ENCODE results near the gene NES. TPM values are rescaled to one million over a fixed set of nuclear protein-coding genes. Genes with fewer than 3 reads are reported as not detected.

NES gene
- total and polyA plus RNA-seq, 7 donors: 12.3 to 581 (median 40.5) TPM

GRCh38 chr1:156654700-156655099 lies 22.5 kb downstream of the NES start:
- WGBS, 3 donors: 61 to 75% (median 64%) methylated on average over 1 of the region's 1 CpG
- intact Hi-C loops (cut with DNase I): no loop called here
- DNase-seq (no peak), ATAC-seq (no peak)
- Histone ChIP-seq H3K27me3 (ENCODE audit: insufficient read depth in 3 of 3, low read length in 2 of 3) (peaks cover 0 to 43% (median 10%) of the 10 kb centered on the region in 3 donors), H3K4me1 (peaks cover 18% of the 10 kb centered on the region), H3K36me3 (ENCODE audit: insufficient read depth in 1 of 2, low read depth in 1 of 2) (no peaks in the 10 kb centered on the region), H3K4me3 (no peak overlapping the region), H3K9me3 (no peaks in the 10 kb centered on the region), H3K27ac (no peak overlapping the region)
- no peak for TF ChIP-seq CTCF (IDR thresholded peaks at IDR 0.05)

GRCh38 chr1:156652992-156653355 lies 24.2 kb downstream of the NES start:
- H3K36me3 ChIP-seq (ENCODE audit: insufficient read depth in 1 of 2, low read depth in 1 of 2): no peaks in the 10 kb centered on the region
- H3K27me3 ChIP-seq (ENCODE audit: insufficient read depth in 3 of 3, low read length in 2 of 3): peaks cover 0 to 60% (median 10%) of the 10 kb centered on the region in 3 donors
- H3K4me3 ChIP-seq: no peak overlapping the region
- ATAC-seq (no peak), DNase-seq (no peak)
- WGBS, 3 donors: 76 to 85% (median 78%) methylated on average over 9 of the region's 9 CpGs
- TF ChIP-seq CTCF (IDR thresholded peaks at IDR 0.05): no peak
- H3K4me1 ChIP-seq: peaks cover 12% of the 10 kb centered on the region
- H3K27ac ChIP-seq: no peak overlapping the region
- intact Hi-C loops (cut with DNase I): no loop called here
- H3K9me3 ChIP-seq: no peaks in the 10 kb centered on the region

- WGBS, 3 donors: 42 to 48% (median 44%) methylated on average over 15 to 16 of the region's 16 CpGs
- no peak for TF ChIP-seq CTCF (IDR thresholded peaks at IDR 0.05)
- H3K27ac ChIP-seq: no peak overlapping the region
- intact Hi-C loops (cut with DNase I): no loop called here
- H3K36me3 ChIP-seq (ENCODE audit: insufficient read depth in 1 of 2, low read depth in 1 of 2): no peaks in the 10 kb centered on the region
- no peak for DNase-seq
- ATAC-seq: no peak
- no peaks in the 10 kb centered on the region for H3K9me3 ChIP-seq
- peaks cover 0 to 65% (median 10%) of the 10 kb centered on the region in 3 donors for H3K27me3 ChIP-seq (ENCODE audit: insufficient read depth in 3 of 3, low read length in 2 of 3)
- H3K4me1 ChIP-seq: peaks cover 9% of the 10 kb centered on the region
- H3K4me3 ChIP-seq: no peak overlapping the region
These were observed 24.8 kb downstream of the NES start for GRCh38 chr1:156652131-156652991.

- intact Hi-C loops (cut with DNase I): no loop called here
- ATAC-seq: no peak
- DNase-seq: no peak
- peaks cover 0 to 83% (median 15%) of the 10 kb centered on the region in 3 donors for H3K27me3 ChIP-seq (ENCODE audit: insufficient read depth in 3 of 3, low read length in 2 of 3)
- H3K36me3 ChIP-seq (ENCODE audit: insufficient read depth in 1 of 2, low read depth in 1 of 2): no peaks in the 10 kb centered on the region
- TF ChIP-seq CTCF (IDR thresholded peaks at IDR 0.05): no peak
- 15 to 30% (median 15%) methylated on average over 2 of the region's 2 CpGs for WGBS, 3 donors
- no peak overlapping the region for H3K27ac ChIP-seq
- H3K9me3 ChIP-seq: no peaks in the 10 kb centered on the region
- H3K4me1 ChIP-seq: no peaks in the 10 kb centered on the region
- no peak overlapping the region for H3K4me3 ChIP-seq
These were observed 28.3 kb downstream of the NES start for GRCh38 chr1:156648951-156649350.
